Stomach (tissue), 4 donors: ENCODE data around the gene VAMP5.
"Not testable (repeated sequence)": the region's sequence is repeated elsewhere in the genome, so short reads cannot be mapped to it uniquely, and the experiment has no call there.

Experiments used
- CTCF ChIP-seq, 7 experiments: fragments of 450-650 bp in 4 of 7; fragments of 200-600 bp in 3 of 7; sonication (generic) in 3 of 7; IDR thresholded peaks; one replicate each; pipeline ENCODE4 v1.5.1; 2016 to 2019; ENCODE audit warnings: antibody characterized with exemption in 7 of 7, control low read depth in 2 of 7, mild to moderate bottlenecking in 1 of 7
- POLR2A ChIP-seq, 4 donors: fragments of 450-650 bp; IDR thresholded peaks; one replicate each; pipeline ENCODE4 v1.6.1; 2016; ENCODE audit warnings: antibody characterized with exemption in 4 of 4, control low read depth in 2 of 4, mild to moderate bottlenecking in 1 of 4, moderate library complexity in 1 of 4
- POLR2AphosphoS5 ChIP-seq, 3 donors: sonication (generic); formaldehyde crosslinking; IDR thresholded peaks; one replicate each; pipeline ENCODE4 v1.6.1; 2016; ENCODE audit warnings: antibody characterized with exemption in 3 of 3

GRCh38 chr2:85544254-85544691, 40.0 kb upstream of the VAMP5 start:
- TF ChIP-seq CTCF, POLR2AphosphoS5, POLR2A (IDR thresholded peaks at IDR 0.05): not testable (repeated sequence)
